H1 (cell line): ENCODE results near the gene GPR137. TPM values are rescaled to one million over a fixed set of nuclear protein-coding genes. Genes with fewer than 3 reads are reported as not detected.

Experiments used
- CTCF ChIA-PET: fragments of 300-600 bp; sonication (Branson Sonifier 250); formaldehyde crosslinking; loops from one replicate; lab custom pipeline; 2021; ENCODE audit not compliant: partially characterized antibody; lab: Charles Lee
- POLR2A ChIA-PET: fragments of 300-600 bp; sonication (Branson Sonifier 250); formaldehyde crosslinking; loops from one replicate; lab custom pipeline; 2021; ENCODE audit warnings: inconsistent platforms; ENCODE audit not compliant: partially characterized antibody; lab: Charles Lee
- DNase-seq, 2 experiments: peaks; one replicate each; pipeline versions ENCODE4 v3.0.0 to v3.0.0-alpha.2; 2010 to 2022; ENCODE audit warnings: low spot score in 2 of 2, low read depth in 1 of 2, mixed read lengths in 1 of 2
- FAIRE-seq: peaks from 2 replicates; lab custom pipeline; 2011; peaks lifted over from hg19 to GRCh38; lab: Jason Lieb, UNC
- H2AFZ ChIP-seq: 2 replicates; pipeline ENCODE4 v1.8.1; 2012; ENCODE audit warnings: low read length, inconsistent platforms
- H2AK5ac ChIP-seq: 2 replicates; pipeline ENCODE4 v1.6.1; 2013; ENCODE audit warnings: low read depth, low read length
- H2BK120ac ChIP-seq: replicated peaks from 2 replicates; pipeline ENCODE3; 2013; ENCODE audit warnings: low read depth, low read length, inconsistent platforms
- H2BK12ac ChIP-seq: 2 replicates; pipeline ENCODE4 v1.6.1; 2013; ENCODE audit warnings: low read depth, low read length
- H2BK15ac ChIP-seq: 2 replicates; pipeline ENCODE4 v1.6.1; 2013; ENCODE audit warnings: low read length
- H2BK20ac ChIP-seq: 2 replicates; pipeline ENCODE4 v1.6.1; 2013; ENCODE audit warnings: low read length
- H2BK5ac ChIP-seq: 2 replicates; pipeline ENCODE4 v1.6.1; 2013; ENCODE audit warnings: low read depth, low read length
- H3K14ac ChIP-seq: 2 replicates; pipeline ENCODE4 v1.6.1; 2013; ENCODE audit warnings: inconsistent platforms; ENCODE audit not compliant: insufficient read length
- H3K18ac ChIP-seq: 2 replicates; pipeline ENCODE4 v1.6.1; 2013; ENCODE audit warnings: low read length; ENCODE audit errors: extremely low read depth
- H3K23ac ChIP-seq: 2 replicates; pipeline ENCODE4 v1.6.1; 2013; ENCODE audit warnings: inconsistent platforms; ENCODE audit not compliant: insufficient read length
- H3K23me2 ChIP-seq: 2 replicates; pipeline ENCODE4 v1.6.1; 2013; ENCODE audit warnings: low read depth, low read length
- H3K27ac ChIP-seq: 2 replicates; pipeline ENCODE4 v1.6.1; 2011; ENCODE audit warnings: low read depth, low read length, inconsistent platforms
- H3K27me3 ChIP-seq, 4 experiments: replicated peaks in 1 of 4; 1 replicate in 1 of 4; 2 replicates in 3 of 4; pipeline versions ENCODE4 v1.6.1 to v1.8.1; 2011 to 2013; ENCODE audit warnings: low read length in 3 of 4, mild to moderate bottlenecking in 3 of 4, inconsistent platforms in 2 of 4, mixed read lengths in 2 of 4, moderate library complexity in 1 of 4; ENCODE audit not compliant: control insufficient read depth in 3 of 4, insufficient read depth in 3 of 4; ENCODE audit errors: extremely low read depth in 1 of 4
- H3K36me3 ChIP-seq, 4 experiments: 2 replicates each; pipeline versions ENCODE4 v1.6.1 to v1.8.1; 2011 to 2013; ENCODE audit warnings: mild to moderate bottlenecking in 4 of 4, low read length in 3 of 4, moderate library complexity in 2 of 4, control low read depth in 1 of 4, inconsistent platforms in 1 of 4; ENCODE audit not compliant: insufficient read depth in 4 of 4, control insufficient read depth in 2 of 4
- H3K4ac ChIP-seq: replicated peaks from 2 replicates; pipeline ENCODE3; 2013; ENCODE audit warnings: low read length, low read depth, mixed read lengths, inconsistent platforms; ENCODE audit not compliant: insufficient read length
- H3K4me1 ChIP-seq, 4 experiments: replicated peaks in 1 of 4; 1 replicate in 1 of 4; 2 replicates in 3 of 4; pipeline versions ENCODE4 v1.6.1 to v1.8.1; 2011 to 2013; ENCODE audit warnings: low read length in 3 of 4, inconsistent platforms in 2 of 4, mixed read lengths in 1 of 4; ENCODE audit not compliant: insufficient read depth in 4 of 4, control insufficient read depth in 3 of 4
- H3K4me2 ChIP-seq, 2 experiments: 2 replicates each; pipeline versions ENCODE4 v1.6.1 to v1.8.1; 2011 to 2013; ENCODE audit warnings: low read depth in 2 of 2, low read length in 2 of 2, control low read depth in 1 of 2, inconsistent platforms in 1 of 2, mild to moderate bottlenecking in 1 of 2; ENCODE audit not compliant: insufficient read depth in 1 of 2
- H3K4me3 ChIP-seq, 4 experiments: fragments of 200-600, 300-600 bp in 1 of 4; sonication (generic), shearing (Covaris generic), sonication (Bioruptor Twin) in 1 of 4; 2 replicates each; pipeline versions ENCODE4 v1.5.1 to v1.8.1; 2011 to 2016; ENCODE audit warnings: low read length in 4 of 4, low read depth in 3 of 4, control low read depth in 2 of 4, inconsistent platforms in 2 of 4, mild to moderate bottlenecking in 2 of 4, mixed read lengths in 1 of 4, moderate library complexity in 1 of 4; ENCODE audit not compliant: insufficient read depth in 2 of 4; ENCODE audit errors: extremely low read depth in 1 of 4
- H3K56ac ChIP-seq: replicated peaks from 2 replicates; pipeline ENCODE3; 2013; ENCODE audit warnings: low read depth, mild to moderate bottlenecking, mixed read lengths, low read length, inconsistent platforms; ENCODE audit not compliant: insufficient read length
- H3K79me1 ChIP-seq: 2 replicates; pipeline ENCODE4 v1.6.1; 2013; ENCODE audit warnings: low read depth, low read length, control low read depth
- H3K79me2 ChIP-seq, 2 experiments: 2 replicates each; pipeline versions ENCODE4 v1.6.1 to v1.8.1; 2012 to 2013; ENCODE audit warnings: low read length in 2 of 2, mild to moderate bottlenecking in 2 of 2, inconsistent platforms in 1 of 2; ENCODE audit not compliant: insufficient read depth in 2 of 2, control insufficient read depth in 1 of 2
- H3K9ac ChIP-seq, 4 experiments: replicated peaks in 1 of 4; 1 replicate in 1 of 4; 2 replicates in 3 of 4; pipeline versions ENCODE4 v1.6.1 to v1.8.1; 2011 to 2013; ENCODE audit warnings: low read depth in 3 of 4, low read length in 3 of 4, control low read depth in 2 of 4, mild to moderate bottlenecking in 2 of 4, moderate library complexity in 2 of 4, inconsistent platforms in 1 of 4; ENCODE audit errors: extremely low read depth in 1 of 4
- H3K9me3 ChIP-seq, 2 experiments: 2 replicates each; pipeline versions ENCODE4 v1.6.1 to v1.8.1; 2012 to 2013; ENCODE audit warnings: mild to moderate bottlenecking in 2 of 2, moderate library complexity in 2 of 2, control low read depth in 1 of 2, inconsistent platforms in 1 of 2, low read depth in 1 of 2, low read length in 1 of 2, mixed read lengths in 1 of 2; ENCODE audit not compliant: insufficient read depth in 2 of 2
- H4K20me1 ChIP-seq, 2 experiments: replicated peaks in 1 of 2; 2 replicates each; pipeline versions ENCODE3 to v1.8.1; 2011 to 2013; ENCODE audit warnings: inconsistent platforms in 2 of 2, low read length in 2 of 2, mild to moderate bottlenecking in 1 of 2; ENCODE audit not compliant: insufficient read depth in 2 of 2, control insufficient read depth in 1 of 2
- H4K5ac ChIP-seq: 2 replicates; pipeline ENCODE4 v1.6.1; 2013; ENCODE audit warnings: low read length, low read depth, mixed read lengths, inconsistent platforms; ENCODE audit not compliant: insufficient read length
- H4K8ac ChIP-seq: 2 replicates; pipeline ENCODE4 v1.8.0; 2013; ENCODE audit warnings: mild to moderate bottlenecking, moderate library complexity, low read length, inconsistent platforms; ENCODE audit not compliant: insufficient read depth; ENCODE audit errors: extremely low read depth
- H4K91ac ChIP-seq: replicated peaks from 2 replicates; pipeline ENCODE3; 2013; ENCODE audit warnings: low read length, mixed read lengths, inconsistent platforms; ENCODE audit not compliant: insufficient read length
- ASH2L ChIP-seq: fragments of 200-600, 300-600 bp; sonication (generic); IDR thresholded peaks from one replicate; pipeline ENCODE4 v1.7.1; 2017; ENCODE audit warnings: low read length
- CBX8 ChIP-seq: fragments of 300-800, 300-1000 bp; sonication (generic); IDR thresholded peaks from 2 replicates; pipeline ENCODE4 v1.7.1; 2016; ENCODE audit warnings: low read depth, low read length, borderline replicate concordance
- GTF2F1 ChIP-seq: IDR thresholded peaks from 2 replicates; pipeline ENCODE4 v1.6.1; 2012; ENCODE audit warnings: low read depth, low read length, improper control_type of control experiment, borderline replicate concordance
- JUND ChIP-seq: IDR thresholded peaks from 2 replicates; pipeline ENCODE4 v1.6.1; 2011; ENCODE audit warnings: mild to moderate bottlenecking, improper control_type of control experiment, low read length
- KDM4A ChIP-seq: IDR thresholded peaks from one replicate; pipeline ENCODE4 v1.7.1; 2012; ENCODE audit warnings: low read depth, mild to moderate bottlenecking, moderate library complexity, low read length, inconsistent platforms; ENCODE audit not compliant: severe bottlenecking
- MAX ChIP-seq: IDR thresholded peaks from 2 replicates; pipeline ENCODE4 v1.6.1; 2012; ENCODE audit warnings: inconsistent platforms
- NANOG ChIP-seq: IDR thresholded peaks from 2 replicates; pipeline ENCODE4 v1.6.1; 2011; ENCODE audit warnings: low read length, low read depth, mild to moderate bottlenecking, inconsistent platforms; ENCODE audit not compliant: insufficient read depth, poor library complexity, severe bottlenecking
- RNF2 ChIP-seq: fragments of 200-900, 300-1000 bp; sonication (generic); IDR thresholded peaks from 2 replicates; pipeline ENCODE4 v1.7.1; 2016; ENCODE audit warnings: borderline replicate concordance, low read depth, mild to moderate bottlenecking, antibody characterized with exemption, low read length; ENCODE audit not compliant: poor library complexity, severe bottlenecking; ENCODE audit errors: missing control alignments
- SP4 ChIP-seq: IDR thresholded peaks from 2 replicates; pipeline ENCODE4 v1.6.1; 2012; ENCODE audit warnings: low read length, inconsistent platforms
- TAF1 ChIP-seq: IDR thresholded peaks from 2 replicates; pipeline ENCODE4 v1.6.1; 2011; ENCODE audit warnings: mild to moderate bottlenecking, low read depth, low read length
- TCF12 ChIP-seq: IDR thresholded peaks from 2 replicates; pipeline ENCODE4 v1.6.1; 2011; ENCODE audit warnings: low read depth, mild to moderate bottlenecking, low read length
- TEAD4 ChIP-seq: IDR thresholded peaks from 2 replicates; pipeline ENCODE4 v1.6.1; 2012; ENCODE audit warnings: low read depth, low read length, inconsistent platforms, mixed read lengths
- WGBS, 2 experiments: shearing (Covaris generic) in 1 of 2; methylation state at CpG; one replicate each; pipeline versions ENCODE4 v1.1.6 to v1.1.7; 2013 to 2015; ENCODE audit warnings: low lambda C conversion rate in 2 of 2, mixed read lengths in 2 of 2, inconsistent platforms in 1 of 2, low coverage in 1 of 2, missing lambda C conversion rate in 1 of 2; ENCODE audit not compliant: insufficient replicate concordance in 2 of 2, insufficient coverage in 1 of 2, insufficient read length in 1 of 2; ENCODE audit errors: extremely low coverage in 1 of 2, missing lambda C conversion rate in 1 of 2; 5-methylcytosine and 5-hydroxymethylcytosine counted together
- polyA plus RNA-seq, 7 experiments: library from polyadenylated mRNA; depleted of rRNA in 3 of 7; stranded (reverse) in 5 of 7; unstranded in 2 of 7; fragments of >200 nt in 5 of 7; fragments of 200-250 nt in 2 of 7; gene quantifications; 1 replicate in 5 of 7; 2 replicates in 1 of 7; 4 replicates in 1 of 7; pipeline versions ENCODE4 v1.2.1 to v1.2.3, GENCODE V29; 2011 to 2013; ENCODE audit warnings: missing spikeins in 2 of 7, mixed read lengths in 2 of 7
- total RNA-seq: library from RNA; stranded (reverse); fragmentation: NEBNext Ultra II Directional; extraction: Animal tissue kit (Norgen Biotek cat#: 25700); gene quantifications from 2 replicates; pipeline ENCODE4 v1.2.1, GENCODE V29; 2021

GPR137 gene
- total and polyA plus RNA-seq, 2 of the 8 experiments (the other 6 are each of a cell fraction or from before 2014, with no cell fraction given), result 36.2 to 37.8 TPM

GRCh38 chr11:64296236-64296635, 10.6 kb downstream of the GPR137 start:
- H2BK12ac ChIP-seq, result no peak overlapping the region
- no peak overlapping the region for H4K5ac ChIP-seq
- peaks cover 0 to 17% of the 10 kb centered on the region in 2 experiments for H4K20me1 ChIP-seq
- no peak for TF ChIP-seq CBX8
- TF ChIP-seq KDM4A, result no peak
- TF ChIP-seq ASH2L, result no peak
- TF ChIP-seq NANOG, result no peak
- TF ChIP-seq TCF12, result no peak
- TF ChIP-seq JUND, result no peak
- TF ChIP-seq RNF2, result no peak
- no peak for TF ChIP-seq TAF1
- TF ChIP-seq TEAD4, result no peak
- TF ChIP-seq GTF2F1, result no peak
- TF ChIP-seq MAX, result no peak
- TF ChIP-seq SP4, result no peak
- no peak overlapping the region for H3K18ac ChIP-seq
- H2BK15ac ChIP-seq, result no peak overlapping the region
- no peak overlapping the region for H3K27ac ChIP-seq
- CTCF ChIA-PET, result interaction anchor here (1.0 to 2.6 kb wide), 5 partner anchors 11 to 280 kb away, joined by 3 to 10 read pairs (median 3); partner anchors contain the start of genes BAD, GPR137 and TRMT112
- H4K91ac ChIP-seq, result no peak overlapping the region
- no peaks in the 10 kb centered on the region; a peak in 1 of 4 replicates for H3K9me3 ChIP-seq
- no peak overlapping the region for H3K23ac ChIP-seq
- peaks cover 86 to 100% (median 97%) of the 10 kb centered on the region in 4 experiments for H3K27me3 ChIP-seq
- no peak overlapping the region for H3K4ac ChIP-seq
- H2BK20ac ChIP-seq, result no peak overlapping the region
- no peak overlapping the region for H4K8ac ChIP-seq
- no peaks in the 10 kb centered on the region for H3K79me1 ChIP-seq
- H3K9ac ChIP-seq, result no peak overlapping the region
- WGBS, 2 experiments, result 67% methylated on average over 1 of the region's 1 CpG; no CpG with 5 or more reads in 1 of the 2 experiments
- H3K79me2 ChIP-seq, result no peaks in the 10 kb centered on the region
- no peak overlapping the region for H3K56ac ChIP-seq
- H3K4me3 ChIP-seq, result no peak overlapping the region
- H3K4me1 ChIP-seq, result peaks cover 0 to 32% (median 15%) of the 10 kb centered on the region in 4 experiments; a peak in 5 of 7 replicates
- FAIRE-seq (no peak), DNase-seq (no peak)
- no peak overlapping the region for H2AK5ac ChIP-seq
- H2BK5ac ChIP-seq, result no peak overlapping the region
- H2BK120ac ChIP-seq, result no peak overlapping the region
- H3K14ac ChIP-seq, result no peak overlapping the region
- peaks cover 0 to 9% (median 0%) of the 10 kb centered on the region in 4 experiments; a peak in 1 of 8 replicates for H3K36me3 ChIP-seq
- no peak overlapping the region for H2AFZ ChIP-seq
- H3K23me2 ChIP-seq, result peaks cover 12% of the 10 kb centered on the region; the same call in 1 of the 2 replicates
- POLR2A ChIA-PET, result interaction anchor here (1.3 to 1.9 kb wide), 3 partner anchors 11 to 51 kb away, joined by 4 to 14 read pairs (median 4); partner anchors contain the start of genes BAD and GPR137
- H3K4me2 ChIP-seq, result no peak overlapping the region; a peak in 1 of 4 replicates
